HFFc6 (cell line): ENCODE results near the gene RNF157. TPM values are rescaled to one million over a fixed set of nuclear protein-coding genes. Genes with fewer than 3 reads are reported as not detected.

Source experiments
- DNase-seq: peaks from one replicate; pipeline ENCODE4 v3.0.0-alpha.2; 2018
- H3K27ac Mint-ChIP-seq: 2 replicates; pipeline ENCODE4 v1.8.0; 2020; ENCODE audit warnings: mild to moderate bottlenecking, mixed read lengths
- H3K27me3 Mint-ChIP-seq: 2 replicates; pipeline ENCODE4 v1.8.0; 2021; ENCODE audit warnings: mild to moderate bottlenecking, moderate library complexity, mixed read lengths; ENCODE audit not compliant: insufficient read depth
- H3K36me3 Mint-ChIP-seq: 2 replicates; pipeline ENCODE4 v1.8.0; 2021; ENCODE audit warnings: low read depth, mixed read lengths
- H3K4me1 Mint-ChIP-seq: 2 replicates; pipeline ENCODE4 v1.8.0; 2020; ENCODE audit warnings: low read depth, mixed read lengths
- H3K4me3 Mint-ChIP-seq: 2 replicates; pipeline ENCODE4 v1.8.0; 2020; ENCODE audit warnings: mild to moderate bottlenecking, moderate library complexity, mixed read lengths
- H3K9me3 Mint-ChIP-seq: 2 replicates; pipeline ENCODE4 v1.8.0; 2020; ENCODE audit warnings: mild to moderate bottlenecking, mixed read lengths
- CTCF ChIP-seq: fragments of 200-600 bp; sonication (generic); IDR thresholded peaks from 2 replicates; pipeline ENCODE4 v1.5.0; 2021; ENCODE audit warnings: antibody characterized with exemption, mild to moderate bottlenecking
- long read RNA-seq: library from polyadenylated mRNA; unstranded; transcript quantifications from one replicate; pipeline ENCODE4 v2.0.0, GENCODE V29; 2019
- total RNA-seq, 6 experiments: library from RNA; stranded (reverse); fragmentation: NEBNext Ultra II Directional; extraction: Animal tissue kit (Norgen Biotek cat#: 25700); gene quantifications; 2 replicates in 1 of 6; 3 replicates in 5 of 6; pipeline ENCODE4 v1.2.3, GENCODE V29; 2021

Gene RNF157
- total RNA-seq: under 1 TPM in 3 of 6 experiments, not detected in 3; 0.11 to 0.19 (median 0.18) TPM
- long read RNA-seq: 0 reads

- Mint-ChIP-seq H3K36me3 (no peaks in the 10 kb centered on the region), H3K4me3 (peak within 1 kb of the TSS; percentile 86), H3K9me3 (no peaks in the 10 kb centered on the region), H3K27ac (peak within 1 kb of the TSS; percentile 57), H3K4me1 (peaks cover 8% of the 10 kb centered on the region), H3K27me3 (peaks cover 51% of the 10 kb centered on the region)
- DNase-seq: no peak
- no peak for TF ChIP-seq CTCF
Observed at GRCh38 chr17:76240461-76241203, at the start of gene RNF157. TSS of gene RNF157 (minus strand) at chr17:76240493. CDS start at chr17:76240240, 253 bp downstream.

- Mint-ChIP-seq H3K4me1 (peaks cover 18% of the 10 kb centered on the region), H3K9me3 (no peaks in the 10 kb centered on the region), H3K27me3 (no peaks in the 10 kb centered on the region; the same call in 1 of the 2 replicates), H3K27ac (no peak overlapping the region), H3K36me3 (no peaks in the 10 kb centered on the region), H3K4me3 (no peak overlapping the region)
- no peak for TF ChIP-seq CTCF
- no peak for DNase-seq
Observed at GRCh38 chr17:76281573-76282371, 41.5 kb upstream of the RNF157 start.

DNA sequence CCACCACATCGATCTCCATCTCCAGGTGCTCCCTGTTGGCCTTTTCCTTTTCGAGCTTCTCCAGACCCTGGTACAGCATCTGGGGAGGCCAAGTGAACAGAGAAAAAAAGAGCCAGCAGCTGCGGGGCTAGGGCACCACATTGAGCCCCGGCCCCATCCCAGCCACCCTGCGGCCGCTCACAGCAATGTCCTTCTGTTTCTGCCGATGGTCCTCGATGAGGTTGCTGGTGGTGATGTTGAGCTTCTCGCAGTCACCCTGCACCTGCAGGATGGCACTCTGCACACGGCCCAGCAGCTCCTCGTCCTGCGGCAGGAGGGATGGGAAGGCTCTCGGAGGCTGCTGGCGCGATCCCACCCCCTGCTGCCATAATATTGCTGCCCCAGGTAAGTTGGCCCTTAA lies 40.4 kb upstream of the RNF157 start:
- no peak for TF ChIP-seq CTCF
- H3K4me3 Mint-ChIP-seq: no peak overlapping the region
- H3K4me1 Mint-ChIP-seq: peaks cover 20% of the 10 kb centered on the region
- H3K36me3 Mint-ChIP-seq: no peaks in the 10 kb centered on the region
- H3K27me3 Mint-ChIP-seq: no peaks in the 10 kb centered on the region; the same call in 1 of the 2 replicates
- no peaks in the 10 kb centered on the region for H3K9me3 Mint-ChIP-seq
- H3K27ac Mint-ChIP-seq: no peak overlapping the region
- no peak for DNase-seq

- Mint-ChIP-seq H3K9me3 (no peaks in the 10 kb centered on the region), H3K27me3 (no peaks in the 10 kb centered on the region; the same call in 1 of the 2 replicates), H3K4me3 (no peak overlapping the region), H3K36me3 (no peaks in the 10 kb centered on the region), H3K4me1 (peaks cover 20% of the 10 kb centered on the region), H3K27ac (no peak overlapping the region)
- no peak for DNase-seq
- no peak; the same call in none of the 2 replicates for TF ChIP-seq CTCF
Observed at GRCh38 chr17:76279742-76280287, 39.5 kb upstream of the RNF157 start.

- Mint-ChIP-seq H3K4me1 (peaks cover 20% of the 10 kb centered on the region), H3K27ac (no peak overlapping the region), H3K4me3 (no peak overlapping the region), H3K9me3 (no peaks in the 10 kb centered on the region), H3K36me3 (no peaks in the 10 kb centered on the region), H3K27me3 (no peaks in the 10 kb centered on the region; the same call in 1 of the 2 replicates)
- TF ChIP-seq CTCF: peak; percentile 100
- DNase-seq: peak; percentile 59
Observed at GRCh38 chr17:76278952-76279741, 38.9 kb upstream of the RNF157 start.
